PC-3 (cell line): ENCODE data around the gene KRT73. TPM values are rescaled to one million over a fixed set of nuclear protein-coding genes. Genes with fewer than 3 reads are reported as not detected.

Experiments
- ATAC-seq: fragments of 200-7000 bp; cut with Tn5 transposase; 2 replicates; pipeline ENCODE4 v1.9.1; 2020; ENCODE audit warnings: mild to moderate bottlenecking, moderate library complexity
- BruUV-seq: library from RNA; stranded (reverse); fragments of 400-500 nt; replicated peaks from 2 replicates; lab custom pipeline; 2021; lab: Mats Ljungman, UMichigan
- CTCF ChIA-PET: fragments of 300-600 bp; sonication (Branson Sonifier 250); formaldehyde crosslinking; loops from one replicate; lab custom pipeline; 2022; ENCODE audit warnings: antibody characterized with exemption; lab: Charles Lee
- POLR2A ChIA-PET: fragments of 300-600 bp; sonication (Branson Sonifier 250); formaldehyde crosslinking; loops from one replicate; lab custom pipeline; 2022; ENCODE audit warnings: antibody characterized with exemption; ENCODE audit not compliant: unreplicated experiment; lab: Charles Lee
- DNase-seq: peaks from one replicate; pipeline ENCODE4 v3.0.0-alpha.2; 2015
- H2AFZ ChIP-seq: fragments of 300-600 bp; sonication (generic); 2 replicates; pipeline ENCODE4 v1.6.0; 2016; ENCODE audit warnings: antibody characterized with exemption, low read length
- H3F3A ChIP-seq: fragments of 300-600 bp; sonication (generic); one replicate; pipeline ENCODE4 v1.6.0; 2017; ENCODE audit warnings: antibody characterized with exemption, low read length, control low read depth, mild to moderate bottlenecking; ENCODE audit not compliant: unreplicated experiment
- H3K27ac ChIP-seq: fragments of 300-600 bp; sonication (generic); 2 replicates; pipeline ENCODE4 v1.5.1; 2016; ENCODE audit warnings: mild to moderate bottlenecking, low read length
- H3K27me3 ChIP-seq: fragments of 300-600 bp; sonication (generic); 2 replicates; pipeline ENCODE4 v1.6.1; 2016; ENCODE audit warnings: low read length, mixed read lengths
- H3K36me3 ChIP-seq: fragments of 300-600 bp; sonication (generic); 2 replicates; pipeline ENCODE4 v1.6.1; 2016; ENCODE audit warnings: low read depth, mixed run types, low read length, mixed read lengths
- H3K4me1 ChIP-seq: fragments of 300-600 bp; sonication (generic); 2 replicates; pipeline ENCODE4 v1.5.1; 2016; ENCODE audit warnings: low read length; ENCODE audit not compliant: insufficient read depth
- H3K4me2 ChIP-seq: fragments of 300-600 bp; sonication (generic); 2 replicates; pipeline ENCODE4 v1.6.0; 2016; ENCODE audit warnings: low read length
- H3K4me3 ChIP-seq: fragments of 300-600 bp; sonication (generic); 2 replicates; pipeline ENCODE4 v1.5.1; 2016; ENCODE audit warnings: mild to moderate bottlenecking, low read length, mixed read lengths
- H3K79me2 ChIP-seq: fragments of 300-600 bp; sonication (generic); 2 replicates; pipeline ENCODE4 v1.6.1; 2017; ENCODE audit warnings: low read length, mixed read lengths
- H3K9ac ChIP-seq: fragments of 300-600 bp; sonication (generic); 2 replicates; pipeline ENCODE4 v1.6.0; 2016; ENCODE audit warnings: mild to moderate bottlenecking, low read length
- H3K9me2 ChIP-seq: fragments of 300-600 bp; sonication (generic); replicated peaks from 2 replicates; pipeline ENCODE4 v1.6.1; 2016; ENCODE audit warnings: mixed run types, low read length, mixed read lengths
- H3K9me3 ChIP-seq: fragments of 300-600 bp; sonication (generic); 2 replicates; pipeline ENCODE4 v1.6.1; 2016; ENCODE audit warnings: low read length, mixed read lengths
- H4K20me1 ChIP-seq: fragments of 300-600 bp; sonication (generic); 2 replicates; pipeline ENCODE4 v1.6.1; 2016; ENCODE audit warnings: low read length, mixed read lengths
- CTCF ChIP-seq: fragments of 300-600 bp; sonication (generic); conservative IDR thresholded peaks from 2 replicates; pipeline ENCODE4 v1.5.1; 2017; ENCODE audit warnings: antibody characterized with exemption, low read depth, mild to moderate bottlenecking, low read length
- EZH2 ChIP-seq: fragments of 300-600 bp; sonication (generic); IDR thresholded peaks from one replicate; pipeline ENCODE4 v1.6.1; 2017; ENCODE audit warnings: antibody characterized with exemption, mild to moderate bottlenecking, low read length; ENCODE audit not compliant: unreplicated experiment
- EZH2phosphoT487 ChIP-seq: fragments of 300-600 bp; sonication (generic); IDR thresholded peaks from 2 replicates; pipeline ENCODE4 v1.6.1; 2018; ENCODE audit warnings: mild to moderate bottlenecking, antibody characterized with exemption, low read length, borderline replicate concordance
- intact Hi-C: fragments of 100-400 bp; cut with micrococcal nuclease; formaldehyde crosslinking; loops from 2 replicates; pipeline ENCODE4 v1.9.0; 2023
- total RNA-seq: library from RNA; depleted of rRNA; stranded (reverse); fragments of >200 nt; gene quantifications from 2 replicates; pipeline ENCODE4 v1.2.3, GENCODE V29; 2014

KRT73 gene
- total RNA-seq, 1 experiment from 2014 or later: not detected

GRCh38 chr12:52644078-52644415, 25.7 kb upstream of the KRT73 start:
- no peak overlapping the region for H3K27ac ChIP-seq
- ATAC-seq: no peak

GRCh38 chr12:52643233-52644077, 25.1 kb upstream of the KRT73 start:
- no TSS peak for BruUV-seq
- Histone ChIP-seq H3K36me3 (no peaks in the 10 kb centered on the region), H3K4me2 (no peak overlapping the region), H3K27ac (no peak overlapping the region), H2AFZ (no peak overlapping the region), H3K9me3 (no peaks in the 10 kb centered on the region), H3K9ac (no peak overlapping the region), H3K79me2 (no peaks in the 10 kb centered on the region), H3K9me2 (no peaks in the 10 kb centered on the region), H3K27me3 (peaks cover 57% of the 10 kb centered on the region), H3K4me1 (no peaks in the 10 kb centered on the region), H3K4me3 (no peak overlapping the region), H3F3A (no peaks in the 10 kb centered on the region), H4K20me1 (no peaks in the 10 kb centered on the region)
- ChIA-PET POLR2A (no interaction called here), CTCF (no interaction called here)
- TF ChIP-seq CTCF (no peak), EZH2 (no peak), EZH2phosphoT487 (no peak)
- DNase-seq (no peak), ATAC-seq (no peak)
- intact Hi-C loops: no loop called here

More at GRCh38 chr12:52644078-52644415, 25.7 kb upstream of the KRT73 start:
- DNase-seq: no peak
- POLR2A ChIA-PET: no interaction called here
- no peaks in the 10 kb centered on the region for H3K79me2 ChIP-seq
- no peak overlapping the region for H3K4me2 ChIP-seq
- H3F3A ChIP-seq: no peaks in the 10 kb centered on the region
- no peaks in the 10 kb centered on the region for H3K36me3 ChIP-seq
- no peak overlapping the region for H2AFZ ChIP-seq
- no TSS peak for BruUV-seq
- no peak overlapping the region for H3K9ac ChIP-seq
- no peaks in the 10 kb centered on the region for H3K9me2 ChIP-seq
- peaks cover 51% of the 10 kb centered on the region for H3K27me3 ChIP-seq
- CTCF ChIA-PET: no interaction called here
- intact Hi-C loops: no loop called here
- no peaks in the 10 kb centered on the region for H3K9me3 ChIP-seq
- H4K20me1 ChIP-seq: no peaks in the 10 kb centered on the region
- H3K4me1 ChIP-seq: no peaks in the 10 kb centered on the region
- no peak overlapping the region for H3K4me3 ChIP-seq
- TF ChIP-seq EZH2phosphoT487: no peak
- TF ChIP-seq EZH2: no peak
- TF ChIP-seq CTCF: no peak

- no peak for DNase-seq
- intact Hi-C loops: no loop called here
- Histone ChIP-seq H3K9me2 (no peaks in the 10 kb centered on the region), H3K36me3 (no peaks in the 10 kb centered on the region), H3K79me2 (no peaks in the 10 kb centered on the region), H3K4me2 (no peak overlapping the region), H3K9me3 (no peaks in the 10 kb centered on the region), H2AFZ (no peak overlapping the region), H3K27ac (no peak overlapping the region), H3K4me3 (no peak overlapping the region), H3K9ac (no peak overlapping the region), H3F3A (no peaks in the 10 kb centered on the region), H3K27me3 (peaks cover 58% of the 10 kb centered on the region), H4K20me1 (no peaks in the 10 kb centered on the region), H3K4me1 (no peaks in the 10 kb centered on the region)
- ChIA-PET CTCF (no interaction called here), POLR2A (no interaction called here)
- no peak for ATAC-seq
- no peak for TF ChIP-seq EZH2
- no peak for TF ChIP-seq EZH2phosphoT487
- no peak for TF ChIP-seq CTCF
- no TSS peak for BruUV-seq
Measured at GRCh38 chr12:52641468-52641867, 23.1 kb upstream of the KRT73 start.
